Ecto neural progenitor cell (in vitro differentiated cells): ENCODE results near the gene TELO2.

Source experiments
- DNase-seq: peaks from one replicate; pipeline ENCODE4 v3.0.0-alpha.2; 2018; ENCODE audit warnings: low spot score

TELO2 gene

DNA sequence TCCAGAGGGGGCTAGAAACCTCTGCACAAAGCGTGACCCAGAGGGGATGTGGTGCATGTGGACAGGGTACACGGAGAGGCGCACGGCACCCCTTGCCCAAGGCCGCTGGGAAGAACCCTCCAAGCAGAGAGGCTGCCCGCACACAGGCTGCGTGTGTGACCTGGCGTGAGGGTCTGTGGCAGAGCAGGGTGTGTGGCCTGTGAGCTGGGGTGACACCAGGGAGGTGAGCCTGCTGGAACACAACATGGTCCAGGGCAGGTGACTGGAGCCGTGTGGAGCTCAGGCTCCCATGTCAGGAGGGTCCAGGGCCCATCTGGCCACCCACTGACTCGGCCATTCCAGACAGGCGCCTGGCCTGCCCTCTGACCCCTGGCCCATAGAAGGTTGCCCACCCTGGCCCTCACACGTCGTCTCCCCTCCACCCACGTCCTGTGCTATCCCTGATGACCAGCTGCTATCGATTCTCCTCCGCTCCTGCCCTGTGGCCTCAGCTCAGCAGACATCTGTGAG is 25.5 kb downstream of the TELO2 start:
- no peak for DNase-seq

DNA sequence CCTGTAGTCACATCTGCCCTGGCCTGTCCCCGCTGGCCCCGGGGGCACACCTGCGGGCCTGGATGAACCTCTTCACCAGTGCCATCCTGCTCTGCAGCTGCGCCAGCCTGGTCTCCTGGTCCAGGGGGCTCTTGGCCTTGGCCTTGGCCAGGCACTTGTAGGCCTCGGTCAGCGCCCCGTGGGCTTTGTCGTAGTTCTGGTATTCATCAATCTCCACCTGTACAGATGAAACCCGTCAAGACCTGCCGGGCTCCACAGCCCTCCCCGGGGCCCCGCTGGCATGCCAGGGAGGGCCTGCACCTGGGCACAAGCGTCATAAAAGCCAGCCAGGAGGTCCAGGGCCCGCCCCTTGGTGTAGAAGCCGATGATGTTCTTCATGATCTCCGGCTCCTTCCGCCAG is 26.7 kb downstream of the TELO2 start:
- no peak for DNase-seq

DNA sequence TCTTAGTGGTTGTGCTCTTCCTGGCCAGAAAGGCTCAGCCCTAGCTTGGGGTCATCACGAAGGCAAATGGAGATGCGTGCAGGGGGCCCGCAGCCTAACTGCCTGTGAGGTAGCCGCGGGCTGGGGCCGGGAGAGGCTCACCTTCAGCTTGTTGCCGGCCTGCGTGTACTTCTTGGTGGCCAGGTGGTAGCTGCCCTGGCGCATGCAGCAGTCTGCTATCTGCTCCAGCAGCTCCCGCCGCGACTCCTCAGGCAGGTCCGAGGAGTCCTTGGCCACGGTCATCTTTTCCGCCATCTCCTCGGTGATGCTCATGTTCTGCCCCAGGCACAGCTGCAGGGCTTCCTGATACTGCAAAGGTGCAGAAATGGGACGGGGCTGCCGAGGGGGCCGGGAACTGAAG is 27.3 kb downstream of the TELO2 start:
- no peak for DNase-seq

DNA sequence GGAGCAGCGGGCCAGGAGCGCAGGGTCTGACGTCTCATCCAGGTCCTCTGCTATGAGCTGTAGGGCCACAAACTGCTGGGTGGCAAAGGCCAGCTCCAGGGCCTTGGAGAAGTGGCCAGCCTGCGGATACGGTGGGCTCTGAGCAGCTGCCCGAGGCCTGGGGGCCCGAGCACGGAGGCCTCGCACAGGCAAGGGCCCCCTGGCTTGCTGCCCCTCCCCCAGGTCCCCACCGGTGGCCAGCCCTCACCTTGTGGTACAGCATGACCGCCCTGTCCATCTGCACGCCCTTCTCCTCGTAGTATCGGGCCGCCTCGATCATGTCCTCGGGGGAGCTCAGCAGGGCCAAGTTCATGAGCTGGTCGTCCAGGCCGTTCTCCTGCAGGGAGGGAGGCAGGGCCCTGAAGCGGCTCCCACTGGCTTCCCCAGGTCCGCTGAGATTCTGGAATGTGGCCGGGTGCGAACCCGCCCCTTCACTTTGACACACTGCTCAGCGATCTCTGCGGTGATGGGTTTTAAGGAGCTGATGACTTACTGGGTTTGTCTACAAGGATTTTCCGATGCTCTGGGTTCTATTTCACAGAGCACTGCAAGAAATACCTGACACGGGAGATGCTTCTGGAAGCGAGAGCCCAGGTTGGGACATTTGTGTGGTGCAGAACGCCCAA is 30.6 kb downstream of the TELO2 start:
- DNase-seq = no peak

DNA sequence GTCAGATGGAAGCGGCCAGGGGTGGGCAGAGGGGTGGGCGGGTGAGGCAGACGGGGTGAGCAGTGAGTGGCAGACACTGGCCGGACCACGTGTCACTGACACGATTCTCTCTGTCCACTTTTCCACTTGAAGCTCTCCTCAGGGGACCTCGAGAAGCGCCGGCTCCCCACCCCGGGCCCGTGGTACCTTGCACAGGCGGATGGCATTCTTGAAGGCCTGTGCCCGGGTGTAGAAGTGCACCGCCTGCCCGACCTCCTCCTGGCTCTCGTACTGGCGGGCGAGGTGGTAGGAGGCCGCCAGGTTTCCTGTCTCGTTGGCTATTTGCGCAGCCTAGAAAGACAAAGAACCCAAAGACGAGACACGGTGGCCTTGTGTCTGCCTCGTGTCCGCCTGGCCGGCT is 31.2 kb downstream of the TELO2 start:
- DNase-seq = no peak

DNA sequence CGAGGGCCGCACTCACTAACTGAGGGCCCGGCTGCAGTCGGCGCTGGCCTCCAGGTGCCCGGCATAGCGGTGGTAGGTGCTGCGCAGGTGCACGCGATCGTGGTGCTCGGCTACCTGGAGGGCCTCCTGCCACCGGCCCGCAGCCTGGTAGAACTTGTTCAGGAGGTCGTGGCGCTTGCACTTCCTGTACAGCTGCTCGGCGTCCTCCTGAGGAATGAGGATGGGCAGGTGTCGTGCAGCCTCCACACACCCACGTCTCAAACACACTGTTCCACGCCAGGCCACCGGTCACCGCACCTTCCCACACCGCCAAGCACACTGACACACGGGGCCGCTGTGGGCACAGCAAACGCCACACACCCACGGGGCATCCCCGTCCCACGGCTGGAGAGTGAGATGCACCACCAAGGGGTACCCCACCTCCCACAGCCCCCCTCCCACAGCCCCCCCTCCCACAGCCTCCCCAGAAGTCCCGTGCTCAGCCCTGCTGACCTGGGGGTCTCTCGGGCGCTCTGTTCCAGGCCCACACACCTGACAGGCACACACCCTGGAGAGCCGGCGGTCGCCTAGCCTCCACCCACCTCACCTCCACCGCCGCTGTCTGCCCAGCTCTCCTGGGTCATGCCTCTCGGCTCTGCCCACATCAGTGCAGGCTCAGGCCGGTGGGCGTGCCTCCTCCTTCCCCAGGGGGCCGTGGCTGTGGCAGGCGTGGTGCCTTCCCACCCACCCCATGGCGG is 32.9 kb downstream of the TELO2 start:
- DNase-seq = no peak

DNA sequence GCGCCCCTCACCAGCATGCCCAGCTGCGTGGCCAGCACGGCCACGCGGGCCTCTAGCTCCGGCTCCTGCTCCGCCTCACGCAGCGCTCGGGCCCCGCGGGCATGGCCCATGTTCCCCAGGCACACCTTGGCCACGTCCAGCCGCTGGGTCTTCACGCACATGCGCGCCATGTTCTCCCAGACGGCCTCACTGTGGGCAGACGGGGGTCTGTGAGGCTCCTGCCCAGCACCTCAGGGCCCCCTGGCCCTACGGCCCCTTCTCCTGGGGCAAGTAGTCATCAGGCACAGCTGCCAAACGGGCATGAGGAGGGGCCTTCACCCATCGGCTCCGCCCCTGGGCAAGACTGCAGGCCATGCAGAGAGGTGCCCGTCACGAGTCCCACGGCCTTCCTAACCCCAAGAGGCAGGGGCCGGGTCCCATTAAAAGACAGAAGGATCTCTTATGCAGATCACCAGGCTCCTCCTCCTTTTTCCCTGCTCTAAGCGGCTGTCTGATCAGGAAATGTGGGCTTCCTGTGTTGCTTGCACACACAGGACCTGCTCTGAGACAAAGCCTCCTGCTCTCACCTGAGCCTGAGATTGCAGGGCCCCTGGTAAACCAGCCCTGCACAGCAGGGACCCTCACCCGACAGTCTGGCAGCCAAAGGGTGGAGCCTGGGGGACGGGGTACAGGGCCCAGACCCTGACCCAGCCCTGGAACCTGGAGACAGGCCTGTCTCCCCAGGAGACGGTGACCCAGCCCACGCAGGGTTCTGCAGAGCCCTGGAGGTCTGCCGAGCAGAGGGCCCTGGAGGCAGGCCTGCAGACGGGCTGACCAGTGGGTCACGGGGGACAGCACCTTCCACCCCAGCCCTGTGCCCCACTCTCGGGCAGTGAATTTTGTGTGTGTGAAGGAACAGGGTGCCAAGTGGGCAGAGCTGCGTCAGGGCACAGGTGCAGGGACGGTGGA is 33.7 kb downstream of the TELO2 start:
- DNase-seq = no peak

DNA sequence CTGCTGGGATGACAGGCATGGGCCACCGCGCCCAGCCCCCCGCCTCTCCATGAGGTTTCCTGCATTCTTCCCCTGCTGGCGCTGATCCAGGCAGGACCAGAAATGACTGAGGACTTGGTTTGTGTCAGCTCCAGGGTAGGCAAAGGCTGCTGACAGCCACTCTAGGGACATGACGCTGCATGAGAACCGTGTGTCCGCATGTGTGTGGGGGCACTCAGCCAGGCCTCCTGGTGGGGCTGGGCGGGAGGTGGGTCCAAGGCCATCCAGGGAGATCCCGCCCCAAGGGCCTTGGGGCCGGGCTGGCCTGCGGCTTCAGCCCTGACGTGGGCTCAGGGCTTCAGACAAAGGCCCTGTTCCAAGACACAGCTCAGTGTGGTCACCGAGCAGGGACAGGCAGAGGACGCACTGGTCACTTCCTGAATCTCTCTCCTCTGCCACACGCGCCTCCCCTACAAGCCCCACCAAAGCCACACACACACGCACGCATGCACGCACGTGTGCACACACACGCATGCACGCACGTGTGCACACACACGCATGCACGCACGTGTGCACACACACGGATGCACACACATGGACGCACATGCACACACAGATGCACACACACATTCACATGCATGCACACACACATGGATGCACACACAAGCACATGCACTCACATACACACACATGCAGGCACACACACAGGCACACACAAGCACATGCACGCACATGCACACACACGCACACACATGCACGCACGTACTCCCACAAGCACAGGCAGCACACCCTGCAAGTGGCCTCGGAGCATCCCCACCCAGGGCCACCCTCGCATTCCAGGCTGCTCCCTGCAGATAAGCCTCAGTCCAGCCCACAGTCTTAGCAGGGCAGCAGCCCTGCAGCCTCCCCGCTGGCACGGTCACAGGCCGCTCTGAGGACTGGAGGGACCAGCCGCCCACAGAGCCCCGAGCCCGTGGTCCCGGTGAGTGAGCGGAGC is 35.0 kb downstream of the TELO2 start:
- DNase-seq = no peak

DNA sequence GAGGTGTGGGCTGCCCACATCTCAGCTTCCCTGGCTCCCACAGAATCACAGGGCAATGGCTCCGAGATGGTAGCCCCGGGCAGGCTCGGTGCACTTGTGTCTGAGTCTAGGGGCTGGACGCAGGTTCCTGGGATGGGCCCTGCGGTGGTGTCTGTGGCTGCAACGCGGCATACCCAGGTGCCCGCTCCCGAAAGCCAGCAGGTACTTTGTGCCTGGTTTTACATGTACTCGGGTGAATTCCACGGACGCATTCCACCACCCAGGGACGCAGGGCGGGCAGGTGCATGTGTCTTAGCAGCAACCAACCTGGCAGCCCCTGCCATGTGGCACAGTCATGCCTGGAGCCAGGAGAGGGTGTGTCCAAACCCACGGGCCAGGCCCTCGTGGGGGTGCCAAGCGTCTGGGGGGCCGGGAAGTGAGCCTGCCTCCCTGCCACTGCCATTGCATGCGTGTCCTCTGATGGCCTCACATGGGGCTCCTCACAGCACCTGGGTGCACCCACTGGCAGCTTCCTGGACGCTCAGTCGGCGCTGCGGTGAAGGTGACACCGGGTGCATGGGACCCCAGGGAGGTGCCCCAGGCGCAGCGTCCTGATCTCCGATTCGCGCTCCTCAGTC is 35.9 kb downstream of the TELO2 start:
- DNase-seq = no peak

DNA sequence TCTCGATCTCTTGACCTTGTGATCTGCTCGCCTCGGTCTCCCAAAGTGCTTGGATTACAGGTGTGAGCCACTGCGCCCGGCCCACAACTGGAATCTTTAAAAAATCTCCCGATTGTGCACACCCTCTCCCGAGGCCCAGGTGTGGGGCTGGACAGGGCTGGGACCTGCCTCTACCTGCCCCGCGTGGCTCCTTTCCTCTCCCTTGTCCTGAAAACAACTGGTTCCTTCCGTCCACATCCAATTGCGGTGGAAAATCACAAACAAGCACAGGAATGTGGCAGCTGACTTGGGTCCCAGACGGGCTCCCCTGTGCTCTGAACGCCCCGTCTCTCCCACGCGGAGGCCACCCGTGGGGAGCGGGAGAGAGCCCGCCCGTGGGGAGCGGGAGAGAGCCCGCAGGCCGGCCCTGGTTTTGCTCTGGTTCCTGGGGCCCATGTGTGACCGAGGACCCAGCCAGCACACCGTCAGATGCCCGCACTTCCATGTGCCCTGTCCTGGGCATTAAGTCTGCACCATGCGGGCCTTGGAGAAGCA is 37.3 kb downstream of the TELO2 start:
- DNase-seq = no peak

DNA sequence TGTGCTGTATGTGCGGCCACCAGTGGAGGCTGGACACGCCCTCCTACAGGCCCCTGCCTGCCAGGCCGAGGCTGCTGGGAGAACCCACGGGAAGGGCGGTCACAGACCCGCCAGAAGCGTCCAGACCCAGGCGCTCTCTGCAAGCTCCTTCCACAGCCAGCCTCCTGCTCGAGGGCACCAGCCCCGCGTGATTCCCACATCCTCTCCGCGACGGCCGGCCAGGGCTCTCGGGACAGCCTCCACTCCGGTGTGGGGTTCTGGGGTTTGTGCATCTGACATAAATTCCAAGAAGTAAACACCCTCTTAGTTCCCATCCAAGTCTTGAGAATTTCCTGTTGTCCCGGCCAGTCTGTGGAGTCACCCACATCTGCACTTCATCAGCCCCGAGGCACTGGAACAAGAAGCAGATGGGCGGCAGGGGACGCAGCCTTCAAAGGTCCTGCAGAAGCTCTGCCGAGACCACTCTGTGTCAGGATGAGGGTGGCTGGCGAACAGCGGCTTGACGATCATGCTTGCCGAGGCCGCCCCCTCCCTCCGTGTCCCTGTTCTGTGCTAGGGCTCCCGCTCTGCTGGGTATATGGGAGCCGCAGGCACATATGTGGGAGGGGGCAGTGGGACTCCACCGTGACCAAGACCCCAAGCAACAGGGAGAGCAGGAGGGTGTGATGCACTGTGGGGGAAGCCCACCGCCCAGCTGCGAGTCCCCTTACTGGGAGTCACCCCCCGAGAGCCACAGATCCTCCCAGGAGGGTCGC is 37.9 kb downstream of the TELO2 start:
- no peak for DNase-seq

DNA sequence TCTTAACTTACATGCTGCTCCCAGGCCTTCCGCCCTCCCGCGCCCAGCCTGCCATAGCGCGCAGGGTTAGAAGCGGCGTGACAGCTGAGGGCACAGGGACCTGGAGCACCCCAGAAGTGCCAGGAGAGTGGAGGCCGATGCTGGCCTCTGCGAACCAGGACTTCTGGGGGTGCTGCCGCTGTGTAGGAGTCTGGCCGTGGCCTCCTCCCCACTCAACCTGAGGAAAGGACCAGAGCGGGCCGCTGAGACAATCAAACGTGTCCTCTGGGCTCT is 38.4 kb downstream of the TELO2 start:
- no peak for DNase-seq

DNA sequence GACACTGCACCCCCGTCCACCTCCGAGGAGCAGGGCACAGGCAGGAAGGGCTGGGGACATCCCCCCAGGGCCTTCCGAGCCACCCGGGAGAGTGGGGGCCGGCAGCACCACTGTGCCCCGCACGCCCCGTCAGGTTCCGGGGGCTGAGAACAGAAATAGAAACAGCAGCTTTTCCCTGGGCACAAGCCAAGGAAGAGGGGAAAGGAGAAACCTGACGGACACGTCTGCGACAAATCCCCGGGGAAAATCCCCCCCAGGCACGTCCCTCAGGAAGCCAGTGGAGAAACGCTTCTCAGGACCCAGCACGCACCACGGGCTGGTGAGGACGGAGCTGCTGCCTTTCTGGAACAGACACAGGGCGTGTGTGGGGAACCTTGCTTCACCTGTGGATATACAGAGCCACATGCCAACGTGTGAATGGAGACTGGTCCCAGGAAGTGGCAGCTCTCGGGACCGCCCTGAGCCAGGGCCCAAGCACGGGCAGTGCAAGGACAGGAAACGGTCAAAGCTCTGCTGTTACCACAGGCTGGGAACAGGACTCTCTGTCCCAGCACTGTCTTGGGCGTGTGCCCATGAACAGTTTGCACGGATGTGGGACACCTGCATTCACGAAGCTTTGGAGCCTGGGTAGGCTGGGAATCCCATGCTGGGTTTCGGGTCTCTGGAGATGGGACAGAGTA is 39.1 kb downstream of the TELO2 start:
- DNase-seq = no peak

DNA sequence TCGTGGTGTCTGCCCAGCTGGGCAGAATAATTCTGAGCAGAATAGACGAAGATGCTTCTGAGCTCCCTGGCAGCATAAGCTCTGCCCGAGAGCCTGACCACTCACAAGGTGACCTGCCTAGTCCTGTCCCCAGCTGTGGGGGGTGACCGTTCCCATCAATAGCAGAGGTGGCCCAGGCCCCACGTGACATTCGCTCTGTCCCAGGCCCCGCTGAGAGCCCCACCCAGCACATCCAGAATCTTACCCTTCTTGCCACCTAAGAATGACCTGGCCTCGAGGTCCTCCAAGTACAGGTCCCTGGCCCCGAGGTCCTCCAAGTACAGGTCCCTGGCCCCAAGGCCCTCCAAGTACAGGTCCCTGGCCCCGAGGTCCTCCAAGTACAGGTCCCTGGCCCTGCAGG is 39.6 kb downstream of the TELO2 start:
- DNase-seq = no peak

DNA sequence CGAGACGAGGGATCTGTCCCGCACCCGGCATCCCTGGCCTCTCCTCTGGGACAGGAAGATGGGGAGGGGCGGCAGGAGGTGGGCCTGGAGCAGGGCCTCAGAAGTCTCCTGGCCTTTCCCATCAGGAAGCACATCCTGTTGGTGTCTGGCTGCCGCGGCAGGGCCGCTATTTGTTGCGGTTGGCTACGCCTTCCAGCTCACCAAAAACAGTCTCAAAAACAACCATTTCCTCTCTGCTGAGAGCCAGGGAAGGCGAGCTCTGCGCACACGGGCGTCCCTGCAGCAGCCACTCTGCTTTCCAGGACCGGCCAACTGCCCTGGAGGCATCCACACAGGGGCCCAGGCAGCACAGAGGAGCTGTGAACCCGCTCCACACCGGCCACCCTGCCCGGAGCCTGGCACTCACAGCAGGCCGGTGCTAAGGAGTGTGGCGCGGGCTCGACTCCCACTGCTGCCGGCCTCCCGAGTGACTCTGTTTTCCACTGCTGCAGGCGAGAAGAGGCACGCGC is 40.3 kb downstream of the TELO2 start, which contains the start of gene TMEM204:
TSS of gene TMEM204 (plus strand) at position 224 of the 509 bp plus-strand sequence. CDS start 610 bp downstream, outside the sequence.
- DNase-seq = no peak

DNA sequence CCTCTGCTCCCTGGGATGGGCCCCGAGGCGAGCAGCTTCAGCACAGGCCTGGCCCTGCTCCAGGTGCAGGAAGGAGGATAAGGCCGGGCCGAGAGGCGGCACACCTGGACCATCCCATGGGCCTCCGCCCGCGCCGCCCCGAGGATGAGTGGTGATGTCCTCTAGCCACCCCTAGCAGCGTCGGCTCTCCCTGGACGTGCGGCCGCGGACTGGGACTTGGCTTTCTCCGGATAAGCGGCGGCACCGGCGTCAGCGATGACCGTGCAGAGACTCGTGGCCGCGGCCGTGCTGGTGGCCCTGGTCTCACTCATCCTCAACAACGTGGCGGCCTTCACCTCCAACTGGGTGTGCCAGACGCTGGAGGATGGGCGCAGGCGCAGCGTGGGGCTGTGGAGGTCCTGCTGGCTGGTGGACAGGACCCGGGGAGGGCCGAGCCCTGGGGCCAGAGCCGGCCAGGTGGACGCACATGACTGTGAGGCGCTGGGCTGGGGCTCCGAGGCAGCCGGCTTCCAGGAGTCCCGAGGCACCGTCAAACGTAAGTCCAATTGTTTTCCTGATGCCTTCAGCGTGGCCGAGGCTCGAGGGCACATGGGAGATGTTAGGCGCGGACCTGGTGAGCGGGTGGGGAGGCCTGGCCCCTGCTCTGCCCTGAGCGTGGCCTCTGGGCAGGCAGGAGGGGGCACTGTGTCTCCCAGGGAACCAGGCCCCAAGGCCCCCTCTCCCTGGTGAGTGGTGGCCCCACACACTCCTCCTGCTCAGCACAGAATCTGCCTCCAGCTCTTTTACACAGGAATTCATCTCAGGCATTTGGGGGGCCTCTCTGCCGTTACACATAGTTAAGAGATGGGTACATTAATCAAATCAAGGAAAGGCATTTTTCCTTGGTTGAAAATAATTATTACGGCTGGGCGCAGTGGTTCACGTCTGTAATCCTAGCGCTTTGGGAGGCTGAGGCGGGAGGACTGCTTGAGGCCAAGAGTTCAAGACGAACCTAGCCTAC is 41.2 kb downstream of the TELO2 start:
- DNase-seq = no peak

DNA sequence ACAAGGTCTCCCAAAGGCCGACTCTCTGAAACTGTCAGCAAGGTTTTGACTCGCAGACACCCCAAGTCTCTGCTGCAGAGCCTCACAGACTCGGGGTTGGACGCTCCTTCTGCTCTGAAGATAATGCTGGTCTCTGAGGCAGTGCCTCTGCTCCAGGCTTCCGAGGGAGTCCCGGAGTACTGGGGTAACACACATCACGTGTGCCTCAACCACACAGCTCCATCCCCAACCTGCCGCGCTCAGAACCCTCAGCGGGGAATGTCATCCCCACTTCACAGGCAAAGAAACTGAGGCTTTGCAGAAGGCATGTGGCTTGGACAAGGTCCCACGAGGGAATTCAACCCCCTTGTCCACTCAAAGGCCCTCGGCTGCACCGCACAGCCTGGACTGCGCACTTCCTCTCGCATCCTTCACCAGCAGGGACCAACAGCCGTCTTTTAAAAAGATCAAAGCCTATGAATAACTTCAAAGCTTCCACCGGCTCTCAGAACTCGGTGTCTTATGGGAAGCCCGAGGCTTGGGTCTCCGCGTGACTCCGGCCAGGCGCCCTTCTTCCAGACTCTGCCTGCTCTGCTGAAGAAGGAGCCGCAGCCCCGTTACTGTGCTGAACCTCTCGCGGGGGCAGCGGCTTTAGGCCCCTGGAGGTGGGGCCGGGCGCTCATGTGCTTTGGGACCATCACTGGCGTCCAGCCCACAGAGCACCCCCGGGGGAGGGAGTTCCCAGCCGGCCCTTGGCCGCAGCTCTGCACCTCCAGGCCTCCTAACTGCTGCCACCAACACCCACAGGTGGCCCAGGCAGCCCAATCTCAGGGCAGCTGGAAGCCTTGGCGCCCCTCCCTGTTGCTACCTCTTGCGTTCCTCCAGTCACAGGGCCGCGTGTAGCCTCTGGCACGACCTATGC is 42.5 kb downstream of the TELO2 start:
- DNase-seq = no peak
